Adrenal gland (tissue), 12 donors: ENCODE measurements around the gene FMN1. TPM values are rescaled to one million over a fixed set of nuclear protein-coding genes. Genes with fewer than 3 reads are reported as not detected.

ENCODE experiments used
- DNase-seq, 7 donors: peaks; one replicate each; pipeline ENCODE4 v3.0.0-alpha.2; 2019 to 2020
- H3K27ac ChIP-seq, 5 donors: fragments of 200-600 bp; sonication (generic) in 4 of 5; 1 replicate in 3 of 5; 2 replicates in 2 of 5; pipeline versions ENCODE4 v1.5.1 to v1.8.0; 2016 to 2020; ENCODE audit warnings: mild to moderate bottlenecking in 1 of 5
- H3K27me3 ChIP-seq: fragments of 200-600 bp; 2 replicates; pipeline ENCODE4 v1.8.0; 2021
- H3K36me3 ChIP-seq, 2 donors: fragments of 200-600 bp; replicated peaks in 1 of 2; 1 replicate in 1 of 2; 2 replicates in 1 of 2; pipeline versions ENCODE4 v1.5.1 to v1.8.0; 2018 to 2022
- H3K4me1 ChIP-seq, 2 donors: fragments of 200-600 bp; replicated peaks in 1 of 2; 1 replicate in 1 of 2; 2 replicates in 1 of 2; pipeline versions ENCODE4 v1.5.1 to v1.8.0; 2018 to 2021
- H3K4me3 ChIP-seq, 4 donors: fragments of 200-600 bp; sonication (generic) in 3 of 4; one replicate each; pipeline ENCODE4 v1.5.1; 2016 to 2018
- H3K9me3 ChIP-seq, 3 donors: fragments of 200-600 bp; sonication (generic) in 1 of 3; replicated peaks in 1 of 3; 1 replicate in 2 of 3; 2 replicates in 1 of 3; pipeline versions ENCODE4 v1.5.1 to v1.8.0; 2016 to 2021
- CTCF ChIP-seq, 6 experiments: fragments of 450-650 bp in 4 of 6; fragments of 200-600 bp in 2 of 6; sonication (generic) in 1 of 6; IDR thresholded peaks; 1 replicate in 5 of 6; 2 replicates in 1 of 6; pipeline versions ENCODE4 v1.5.1 to v1.8.0; 2016 to 2021; ENCODE audit warnings: antibody characterized with exemption in 6 of 6, mild to moderate bottlenecking in 2 of 6, moderate library complexity in 1 of 6
- POLR2A ChIP-seq, 2 donors: fragments of 450-650 bp; IDR thresholded peaks; one replicate each; pipeline ENCODE4 v1.6.1; 2017; ENCODE audit warnings: antibody characterized with exemption in 2 of 2, mild to moderate bottlenecking in 2 of 2, moderate library complexity in 1 of 2
- WGBS, 4 donors: extraction: QIAGEN DNeasy Blood & Tissue Kit in 2 of 4; methylation state at CpG; one replicate each; pipeline versions ENCODE4 v1.1.5 to v1.1.7; 2013 to 2017; 5-methylcytosine and 5-hydroxymethylcytosine counted together
- intact Hi-C, 2 donors: fragments of 100-400 bp; cut with DNase I; formaldehyde crosslinking; loops; one replicate each; pipeline versions ENCODE4 v1.14.1 to v1.15.0; 2022 to 2023
- polyA plus RNA-seq, 3 donors: library from polyadenylated mRNA; stranded (reverse); fragments of 200-250 nt in 2 of 3; fragments of 350-450 nt in 1 of 3; fragmentation: Illumina TruSeq in 1 of 3; extraction: RNeasy Lipid Tissue Mini Kit (QIAGEN cat#74804) in 1 of 3; gene quantifications; one replicate each; pipeline ENCODE4 v1.2.3, GENCODE V29; 2013 to 2014
- total RNA-seq, 9 donors: library from RNA; depleted of rRNA in 4 of 9; stranded (reverse); fragments of >200 nt in 4 of 9; fragments of 120-200 nt in 1 of 9; fragmentation: NEBNext Ultra II Directional in 1 of 9; extraction: Animal tissue kit (Norgen Biotek cat#: 25700) in 1 of 9; gene quantifications; one replicate each; pipeline versions ENCODE4 v1.1.0 to v1.2.4, GENCODE V29; 2013 to 2023
- donor health status: healthy with polysubstance abuse.
- donor health status: Bipolar disorder and iron deficiency.
- donor health status: DM: yes; HTN: yes; CAD: no.
- donor health status: DM: no; HTN: no; CAD: no.
- donor health status: DM: no; HTN: no; CAD: no.
- donor health status: DM: yes; HTN: yes; CAD: no.

FMN1 gene
- total and polyA plus RNA-seq, 12 donors: 0.37 to 29.2 (median 11.4) TPM

GRCh38 chr15:32957219-32957618 is 237.3 kb downstream of the FMN1 start:
- Histone ChIP-seq H3K4me3 (no peak overlapping the region), H3K27ac (no peak overlapping the region), H3K36me3 (no peaks in the 10 kb centered on the region), H3K9me3 (no peaks in the 10 kb centered on the region), H3K4me1 (no peaks in the 10 kb centered on the region), H3K27me3 (peaks cover 5% of the 10 kb centered on the region)
- intact Hi-C loops: no loop called here
- no peak for TF ChIP-seq CTCF (IDR thresholded peaks at IDR 0.05)
- no peak for TF ChIP-seq POLR2A (IDR thresholded peaks at IDR 0.05)
- no peak for DNase-seq
- 61 to 74% (median 67%) methylated on average over 4 of the region's 4 CpGs for WGBS, 4 donors

- no peaks in the 10 kb centered on the region for H3K36me3 ChIP-seq
- no peak for TF ChIP-seq POLR2A (IDR thresholded peaks at IDR 0.05)
- no peak for TF ChIP-seq CTCF (IDR thresholded peaks at IDR 0.05)
- no peaks in the 10 kb centered on the region for H3K9me3 ChIP-seq
- DNase-seq: no peak
- peaks cover 5% of the 10 kb centered on the region for H3K27me3 ChIP-seq
- H3K4me1 ChIP-seq: no peaks in the 10 kb centered on the region
- H3K4me3 ChIP-seq: no peak overlapping the region
- intact Hi-C loops: no loop called here
- WGBS, 4 donors: 72 to 79% (median 76%) methylated on average over 2 of the region's 2 CpGs
- H3K27ac ChIP-seq: no peak overlapping the region
Measured at GRCh38 chr15:32956711-32957110, 237.8 kb downstream of the FMN1 start.

GRCh38 chr15:32956006-32956405 is 238.5 kb downstream of the FMN1 start:
- Histone ChIP-seq H3K36me3 (no peaks in the 10 kb centered on the region), H3K4me1 (no peaks in the 10 kb centered on the region), H3K4me3 (no peak overlapping the region), H3K27ac (no peak overlapping the region), H3K9me3 (no peaks in the 10 kb centered on the region), H3K27me3 (no peaks in the 10 kb centered on the region)
- intact Hi-C loops: no loop called here
- DNase-seq: no peak
- WGBS, 4 donors: 33 to 56% (median 51%) methylated on average over 1 of the region's 1 CpG
- peak in 3 of 6 experiments; percentile 17 to 27 (median 20) for TF ChIP-seq CTCF (IDR thresholded peaks at IDR 0.05)
- TF ChIP-seq POLR2A (IDR thresholded peaks at IDR 0.05): no peak

GRCh38 chr15:32953533-32953910 is 241.0 kb downstream of the FMN1 start:
- WGBS, 4 donors: 63 to 82% (median 79%) methylated on average over 7 of the region's 7 CpGs
- no peaks in the 10 kb centered on the region for H3K4me1 ChIP-seq

More at GRCh38 chr15:32953533-32953910, 241.0 kb downstream of the FMN1 start:
- TF ChIP-seq POLR2A (IDR thresholded peaks at IDR 0.05) (no peak), CTCF (IDR thresholded peaks at IDR 0.05) (no peak)
- intact Hi-C loops: no loop called here
- DNase-seq: no peak
- Histone ChIP-seq H3K27ac (no peak overlapping the region), H3K9me3 (no peaks in the 10 kb centered on the region), H3K36me3 (no peaks in the 10 kb centered on the region), H3K4me3 (no peak overlapping the region), H3K27me3 (no peaks in the 10 kb centered on the region)
